ENCODE results near the gene OR8G1. TPM values are rescaled to one million over a fixed set of nuclear protein-coding genes. Genes with fewer than 3 reads are reported as not detected.
A peak's percentile ranks its signal among the peaks of the same experiment; 100 is the strongest.
"Not testable (repeated sequence)": the region's sequence is repeated elsewhere in the genome, so short reads cannot be mapped to it uniquely, and the experiment has no call there.

Gene OR8G1
- total RNA-seq, 1 experiment from 2014 or later, result not detected

GRCh38 chr11:124256076-124256475, 15.2 kb downstream of the OR8G1 start, which contains the start of gene OR8G5:
Gene OR8G5, plus strand, starts transcription at chr11:124256376. Its CDS starts 8,556 bp downstream, at chr11:124264932.
- H3K27me3 Mint-ChIP-seq (ENCODE audit: insufficient read depth, unreplicated experiment), result peaks cover 4% of the 10 kb centered on the region
- no peaks in the 10 kb centered on the region for H3K9me3 Mint-ChIP-seq (ENCODE audit: unreplicated experiment)
- TF ChIP-seq CTCF (IDR thresholded peaks at IDR 0.05; ENCODE audit: insufficient read depth in 1 of 2, low read depth in 1 of 2, low read length in 1 of 2, severe bottlenecking in 1 of 2, unreplicated experiment in 1 of 2), result no peak
- no peak within 1 kb of the TSS for H3K4me3 Mint-ChIP-seq (ENCODE audit: unreplicated experiment)
- intact Hi-C loops (cut with micrococcal nuclease; ENCODE audit: unreplicated experiment), result no loop called here
- DNase-seq, result no peak
- H3K4me1 ChIP-seq, result no peaks in the 10 kb centered on the region
- no peak within 1 kb of the TSS for H3K27ac Mint-ChIP-seq (ENCODE audit: unreplicated experiment)
- peaks cover 1% of the 10 kb centered on the region; the same call in 1 of the 2 replicates for H3K27me3 ChIP-seq (replicated peaks; ENCODE audit: control insufficient read depth, insufficient read depth, low read length)
- POLR2A ChIA-PET, result no interaction called here
- H3K36me3 ChIP-seq (ENCODE audit: control insufficient read depth, insufficient read depth, low read length), result no peaks in the 10 kb centered on the region
- no peak within 1 kb of the TSS for H3K4me3 ChIP-seq (ENCODE audit: low read depth, low read length)
- BruUV-seq (replicated peaks), result no TSS peak
- H3K9me3 ChIP-seq, result no peaks in the 10 kb centered on the region
- H3K36me3 Mint-ChIP-seq (ENCODE audit: insufficient read depth, unreplicated experiment), result no peaks in the 10 kb centered on the region
- CTCF ChIA-PET, result no interaction called here
- H3K4me1 Mint-ChIP-seq (ENCODE audit: low read depth, unreplicated experiment), result no peaks in the 10 kb centered on the region

- intact Hi-C loops (cut with micrococcal nuclease; ENCODE audit: unreplicated experiment); H3K27ac Mint-ChIP-seq (ENCODE audit: unreplicated experiment); CTCF ChIA-PET; H3K36me3 Mint-ChIP-seq (ENCODE audit: insufficient read depth, unreplicated experiment); H3K4me1 Mint-ChIP-seq (ENCODE audit: low read depth, unreplicated experiment); H3K9me3 ChIP-seq; H3K9me3 Mint-ChIP-seq (ENCODE audit: unreplicated experiment); BruUV-seq (replicated peaks); H3K27me3 Mint-ChIP-seq (ENCODE audit: insufficient read depth, unreplicated experiment); H3K4me1 ChIP-seq; H3K36me3 ChIP-seq (ENCODE audit: control insufficient read depth, insufficient read depth, low read length); H3K4me3 Mint-ChIP-seq (ENCODE audit: unreplicated experiment); DNase-seq; H3K27me3 ChIP-seq (replicated peaks; ENCODE audit: control insufficient read depth, insufficient read depth, low read length); POLR2A ChIA-PET; H3K4me3 ChIP-seq (ENCODE audit: low read depth, low read length): not testable (repeated sequence)
Observed at GRCh38 chr11:124265041-124265440, 24.1 kb downstream of the OR8G1 start.

GRCh38 chr11:124270886-124271285, 30.0 kb downstream of the OR8G1 start:
- H3K4me3 ChIP-seq (ENCODE audit: low read depth, low read length); H3K27ac Mint-ChIP-seq (ENCODE audit: unreplicated experiment); H3K27me3 Mint-ChIP-seq (ENCODE audit: insufficient read depth, unreplicated experiment); H3K4me3 Mint-ChIP-seq (ENCODE audit: unreplicated experiment); H3K27me3 ChIP-seq (replicated peaks; ENCODE audit: control insufficient read depth, insufficient read depth, low read length); DNase-seq; H3K36me3 ChIP-seq (ENCODE audit: control insufficient read depth, insufficient read depth, low read length); H3K9me3 ChIP-seq; BruUV-seq (replicated peaks); H3K36me3 Mint-ChIP-seq (ENCODE audit: insufficient read depth, unreplicated experiment); H3K9me3 Mint-ChIP-seq (ENCODE audit: unreplicated experiment); intact Hi-C loops (cut with micrococcal nuclease; ENCODE audit: unreplicated experiment); CTCF ChIA-PET; POLR2A ChIA-PET: not testable (repeated sequence)
- H3K4me1 Mint-ChIP-seq (ENCODE audit: low read depth, unreplicated experiment), result peaks cover 25% of the 10 kb centered on the region
- H3K4me1 ChIP-seq, result peaks cover 17% of the 10 kb centered on the region

- no peaks in the 10 kb centered on the region for H3K36me3 ChIP-seq (ENCODE audit: control insufficient read depth, insufficient read depth, low read length)
- peak in 1 of 2 experiments; percentile 43 for DNase-seq
- Mint-ChIP-seq H3K36me3 (ENCODE audit: insufficient read depth, unreplicated experiment) (no peaks in the 10 kb centered on the region), H3K9me3 (ENCODE audit: unreplicated experiment) (no peaks in the 10 kb centered on the region), H3K27ac (ENCODE audit: unreplicated experiment) (peak overlapping the region; percentile 14), H3K4me1 (ENCODE audit: low read depth, unreplicated experiment) (peaks cover 25% of the 10 kb centered on the region), H3K27me3 (ENCODE audit: insufficient read depth, unreplicated experiment) (no peaks in the 10 kb centered on the region), H3K4me3 (ENCODE audit: unreplicated experiment) (no peak overlapping the region)
- ChIA-PET POLR2A (no interaction called here), CTCF (no interaction called here)
- H3K4me1 ChIP-seq, result peaks cover 17% of the 10 kb centered on the region
- intact Hi-C loops (cut with micrococcal nuclease; ENCODE audit: unreplicated experiment), result no loop called here
- BruUV-seq (replicated peaks), result no TSS peak
- no peak overlapping the region for H3K4me3 ChIP-seq (ENCODE audit: low read depth, low read length)
- no peak for TF ChIP-seq CTCF (IDR thresholded peaks at IDR 0.05; ENCODE audit: insufficient read depth in 1 of 2, low read depth in 1 of 2, low read length in 1 of 2, severe bottlenecking in 1 of 2, unreplicated experiment in 1 of 2)
- H3K9me3 ChIP-seq, result no peaks in the 10 kb centered on the region
- H3K27me3 ChIP-seq (replicated peaks; ENCODE audit: control insufficient read depth, insufficient read depth, low read length), result no peaks in the 10 kb centered on the region
Observed at GRCh38 chr11:124274000-124274399, 33.1 kb downstream of the OR8G1 start.

Measured in Caco-2 (cell line).